Measurements from ENCODE around the gene CUL1.
"Not testable (repeated sequence)": the region's sequence is repeated elsewhere in the genome, so short reads cannot be mapped to it uniquely, and the experiment has no call there.

DNA sequence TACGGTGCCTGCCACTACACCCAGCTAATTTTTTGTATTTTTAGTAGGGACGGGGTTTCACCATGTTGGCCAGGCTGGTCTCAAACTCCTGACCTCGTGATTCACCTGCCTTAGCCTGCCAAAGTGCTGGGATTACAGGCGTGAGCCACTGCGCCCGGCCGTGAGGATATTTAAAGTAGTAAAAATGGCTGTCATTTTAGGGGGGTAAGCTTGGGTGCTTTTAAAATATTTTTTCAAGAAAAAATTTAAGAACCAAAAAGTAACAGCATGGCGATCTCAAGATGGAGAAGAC lies 4.9 kb downstream of the CUL1 start:
- TF ChIP-seq BHLHE40 (IDR thresholded peaks at IDR 0.05; ENCODE audit: borderline replicate concordance); SUZ12 (IDR thresholded peaks at IDR 0.05); NFRKB (IDR thresholded peaks at IDR 0.05); TARDBP (IDR thresholded peaks at IDR 0.05); FOXK2 (IDR thresholded peaks at IDR 0.05); ELF4 (IDR thresholded peaks at IDR 0.05); SP1 (IDR thresholded peaks at IDR 0.05): not testable (repeated sequence)

All from HEK293T (cell line).